Adipocyte (in vitro differentiated cells): ENCODE measurements around the gene COL8A1.
A peak's percentile ranks its signal among the peaks of the same experiment; 100 is the strongest.

Source experiments
- DNase-seq: peaks from one replicate; pipeline ENCODE4 v3.0.0-alpha.2; 2015; ENCODE audit warnings: low read depth
- H3K27me3 ChIP-seq: replicated peaks from 2 replicates; pipeline ENCODE4 v1.7.0; 2013; ENCODE audit warnings: mild to moderate bottlenecking, low read length, moderate library complexity; ENCODE audit not compliant: control insufficient read depth, insufficient read depth
- H3K36me3 ChIP-seq: 2 replicates; pipeline ENCODE4 v1.7.0; 2013; ENCODE audit warnings: low read length, mild to moderate bottlenecking, moderate library complexity; ENCODE audit not compliant: control insufficient read depth, insufficient read depth, severe bottlenecking
- H3K4me1 ChIP-seq: 2 replicates; pipeline ENCODE4 v1.7.0; 2013; ENCODE audit warnings: mild to moderate bottlenecking, low read length, moderate library complexity; ENCODE audit not compliant: control insufficient read depth, insufficient read depth
- H3K4me3 ChIP-seq: 2 replicates; pipeline ENCODE4 v1.7.0; 2013; ENCODE audit warnings: mild to moderate bottlenecking, low read length, moderate library complexity
- H3K9ac ChIP-seq: 2 replicates; pipeline ENCODE4 v1.7.0; 2013; ENCODE audit warnings: mild to moderate bottlenecking, low read length, moderate library complexity
- H3K9me3 ChIP-seq: 2 replicates; pipeline ENCODE4 v1.7.0; 2013; ENCODE audit warnings: mild to moderate bottlenecking, low read length, moderate library complexity; ENCODE audit not compliant: control insufficient read depth

The COL8A1 gene

GRCh38 chr3:99693636-99694035 lies 55.2 kb downstream of the COL8A1 start:
- H3K4me3 ChIP-seq = no peak overlapping the region
- H3K9ac ChIP-seq = no peak overlapping the region
- H3K4me1 ChIP-seq = peaks cover 9% of the 10 kb centered on the region
- no peak for DNase-seq
- H3K9me3 ChIP-seq = no peaks in the 10 kb centered on the region
- H3K27me3 ChIP-seq = no peaks in the 10 kb centered on the region
- no peaks in the 10 kb centered on the region for H3K36me3 ChIP-seq

GRCh38 chr3:99696497-99696896 lies 58.1 kb downstream of the COL8A1 start:
- no peaks in the 10 kb centered on the region for H3K27me3 ChIP-seq
- no peak overlapping the region for H3K9ac ChIP-seq
- H3K4me1 ChIP-seq = peaks cover 19% of the 10 kb centered on the region
- no peaks in the 10 kb centered on the region for H3K36me3 ChIP-seq
- no peak overlapping the region for H3K4me3 ChIP-seq
- no peaks in the 10 kb centered on the region for H3K9me3 ChIP-seq
- no peak for DNase-seq

GRCh38 chr3:99697250-99697649 lies 58.9 kb downstream of the COL8A1 start:
- Histone ChIP-seq H3K4me3 (no peak overlapping the region), H3K36me3 (no peaks in the 10 kb centered on the region), H3K9ac (no peak overlapping the region), H3K4me1 (peaks cover 19% of the 10 kb centered on the region), H3K9me3 (no peaks in the 10 kb centered on the region), H3K27me3 (no peaks in the 10 kb centered on the region)
- no peak for DNase-seq

- Histone ChIP-seq H3K4me1 (peaks cover 19% of the 10 kb centered on the region), H3K4me3 (no peak overlapping the region), H3K9me3 (no peaks in the 10 kb centered on the region), H3K27me3 (no peaks in the 10 kb centered on the region), H3K9ac (no peak overlapping the region), H3K36me3 (no peaks in the 10 kb centered on the region)
- DNase-seq = no peak
Observed at GRCh38 chr3:99698932-99699331, 60.5 kb downstream of the COL8A1 start.

- Histone ChIP-seq H3K27me3 (no peaks in the 10 kb centered on the region), H3K36me3 (no peaks in the 10 kb centered on the region), H3K4me1 (peaks cover 19% of the 10 kb centered on the region), H3K9me3 (no peaks in the 10 kb centered on the region), H3K9ac (no peak overlapping the region), H3K4me3 (no peak overlapping the region)
- DNase-seq = no peak
Observed at GRCh38 chr3:99699841-99700240, 61.4 kb downstream of the COL8A1 start.

GRCh38 chr3:99700631-99701268 lies 62.4 kb downstream of the COL8A1 start:
- H3K9me3 ChIP-seq = no peaks in the 10 kb centered on the region
- peaks cover 19% of the 10 kb centered on the region for H3K4me1 ChIP-seq
- no peaks in the 10 kb centered on the region for H3K36me3 ChIP-seq
- DNase-seq = peak; percentile 66
- H3K27me3 ChIP-seq = no peaks in the 10 kb centered on the region
- no peak overlapping the region for H3K4me3 ChIP-seq
- no peak overlapping the region for H3K9ac ChIP-seq

- H3K27me3 ChIP-seq = no peaks in the 10 kb centered on the region
- H3K9me3 ChIP-seq = no peaks in the 10 kb centered on the region
- H3K9ac ChIP-seq = no peak overlapping the region
- no peak for DNase-seq
- H3K4me3 ChIP-seq = no peak overlapping the region
- no peaks in the 10 kb centered on the region for H3K36me3 ChIP-seq
- H3K4me1 ChIP-seq = peaks cover 19% of the 10 kb centered on the region
Observed at GRCh38 chr3:99702953-99703943, 64.9 kb downstream of the COL8A1 start.

- Histone ChIP-seq H3K4me3 (no peak overlapping the region), H3K9ac (no peak overlapping the region), H3K27me3 (no peaks in the 10 kb centered on the region), H3K4me1 (peaks cover 19% of the 10 kb centered on the region), H3K36me3 (no peaks in the 10 kb centered on the region), H3K9me3 (no peaks in the 10 kb centered on the region)
- DNase-seq = no peak
Observed at GRCh38 chr3:99704417-99704816, 66.0 kb downstream of the COL8A1 start.

- DNase-seq = peak; percentile 33
- H3K9me3 ChIP-seq = no peaks in the 10 kb centered on the region
- no peaks in the 10 kb centered on the region for H3K27me3 ChIP-seq
- H3K4me3 ChIP-seq = no peak overlapping the region
- H3K9ac ChIP-seq = no peak overlapping the region
- no peaks in the 10 kb centered on the region for H3K36me3 ChIP-seq
- H3K4me1 ChIP-seq = peaks cover under 1% of the 10 kb centered on the region
Observed at GRCh38 chr3:99706410-99706809, 68.0 kb downstream of the COL8A1 start.

GRCh38 chr3:99708207-99708745 lies 69.9 kb downstream of the COL8A1 start:
- Histone ChIP-seq H3K9me3 (no peaks in the 10 kb centered on the region), H3K4me1 (no peaks in the 10 kb centered on the region), H3K27me3 (no peaks in the 10 kb centered on the region), H3K4me3 (no peak overlapping the region), H3K9ac (no peak overlapping the region), H3K36me3 (no peaks in the 10 kb centered on the region)
- DNase-seq = no peak

GRCh38 chr3:99709686-99710085 lies 71.3 kb downstream of the COL8A1 start:
- H3K9ac ChIP-seq = no peak overlapping the region
- H3K27me3 ChIP-seq = no peaks in the 10 kb centered on the region
- no peak overlapping the region for H3K4me3 ChIP-seq
- H3K9me3 ChIP-seq = no peaks in the 10 kb centered on the region
- DNase-seq = no peak
- H3K36me3 ChIP-seq = no peaks in the 10 kb centered on the region
- peaks cover 11% of the 10 kb centered on the region for H3K4me1 ChIP-seq
